Activated T-helper 17 cell treated with anti-CD3 and anti-CD28 coated beads, Interleukin-2, amount 50 U/mL, for 72 hours (primary cell): ENCODE results near the gene FAM229A. TPM values are rescaled to one million over a fixed set of nuclear protein-coding genes. Genes with fewer than 3 reads are reported as not detected.
A peak's percentile ranks its signal among the peaks of the same experiment; 100 is the strongest.
"Not testable (repeated sequence)": the region's sequence is repeated elsewhere in the genome, so short reads cannot be mapped to it uniquely, and the experiment has no call there.

Experiments
- ATAC-seq: fragments of 150-1000 bp; cut with Tn5 transposase; replicated peaks from 2 replicates; pipeline ENCODE4 v1.10.0; 2021; ENCODE audit warnings: mild to moderate bottlenecking, moderate library complexity
- H3K27ac Mint-ChIP-seq: one replicate; pipeline ENCODE4 v1.8.0; 2022; ENCODE audit warnings: mixed read lengths
- H3K27me3 Mint-ChIP-seq: one replicate; pipeline ENCODE4 v1.8.0; 2022; ENCODE audit warnings: mixed read lengths
- H3K36me3 Mint-ChIP-seq: one replicate; pipeline ENCODE4 v1.8.0; 2022; ENCODE audit warnings: low read depth, mild to moderate bottlenecking, mixed read lengths
- H3K4me1 Mint-ChIP-seq: one replicate; pipeline ENCODE4 v1.8.0; 2022; ENCODE audit warnings: mixed read lengths
- H3K4me3 Mint-ChIP-seq: one replicate; pipeline ENCODE4 v1.8.0; 2022; ENCODE audit warnings: mild to moderate bottlenecking, mixed read lengths
- H3K9me3 Mint-ChIP-seq: one replicate; pipeline ENCODE4 v1.8.0; 2022; ENCODE audit warnings: mixed read lengths
- total RNA-seq, 2 donors: library from RNA; stranded (reverse); gene quantifications; one replicate each; pipeline ENCODE4 v1.2.3, GENCODE V29; 2022

FAM229A gene
- total RNA-seq, 2 donors from 2014 or later, result 7.7 to 21.6 TPM

DNA sequence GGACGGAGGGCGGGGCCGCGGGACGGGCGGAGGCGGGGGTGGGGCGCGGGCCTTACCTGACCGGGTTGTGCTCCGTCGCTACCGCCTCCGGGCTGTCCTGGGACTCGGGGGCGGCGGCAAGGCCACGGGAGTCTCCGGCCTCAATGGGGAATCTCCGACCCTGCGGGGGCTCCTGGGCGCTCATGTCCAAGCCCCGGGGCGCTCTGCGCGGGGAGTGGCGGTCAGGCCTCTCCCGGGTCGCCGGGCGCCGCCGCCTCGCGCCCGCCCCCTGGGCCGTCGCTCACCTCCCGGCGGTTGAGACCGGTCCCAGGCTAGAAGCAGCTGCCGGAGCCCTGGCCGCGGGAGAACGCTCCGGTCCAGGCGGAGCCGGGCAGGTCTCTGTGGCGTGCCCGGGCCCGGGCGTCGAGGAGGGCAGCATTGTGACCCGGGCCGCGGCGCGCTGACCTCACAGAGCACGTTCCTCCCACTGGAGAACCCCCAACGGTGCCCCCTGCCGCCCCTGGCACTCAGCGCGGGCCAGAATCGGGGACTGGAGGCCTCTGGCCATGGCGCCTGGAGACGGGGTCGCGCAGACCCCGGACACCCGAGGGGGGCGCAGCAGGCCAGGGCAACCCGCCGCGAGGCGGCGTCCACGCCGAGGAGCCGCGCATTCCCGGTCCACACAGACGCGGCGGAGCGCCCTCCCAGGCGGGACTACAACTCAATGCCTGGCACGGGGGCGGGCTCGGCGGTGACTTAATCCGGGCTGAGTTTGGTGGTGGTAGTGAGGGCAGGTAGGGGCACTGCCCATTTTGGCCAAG lies 411 bp downstream of the FAM229A start:
- Mint-ChIP-seq H3K27ac (no peak overlapping the region), H3K36me3 (peaks cover 46% of the 10 kb centered on the region), H3K9me3 (no peaks in the 10 kb centered on the region), H3K4me3 (no peak overlapping the region), H3K27me3 (peaks cover 4% of the 10 kb centered on the region), H3K4me1 (peaks cover 12% of the 10 kb centered on the region)
- ATAC-seq, result peak; percentile 57

DNA sequence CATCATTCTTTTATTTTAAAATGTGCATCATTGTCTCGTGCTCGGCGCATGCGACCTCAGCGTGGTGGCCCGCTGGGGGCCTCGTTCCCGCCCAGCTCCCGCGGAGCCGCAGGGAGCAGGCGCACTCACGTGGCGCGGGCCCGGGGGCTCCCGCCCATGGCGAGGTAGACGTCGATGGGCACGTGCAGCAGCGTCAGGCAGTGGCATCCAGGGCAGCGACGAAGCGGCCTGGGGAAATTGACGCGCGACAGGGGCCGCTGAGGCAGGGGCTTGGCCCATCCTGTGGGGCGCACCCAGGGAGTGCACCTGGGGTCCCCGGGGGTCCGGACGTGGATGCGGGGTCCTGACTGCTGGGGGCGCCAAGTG lies 994 bp downstream of the FAM229A start:
- no peaks in the 10 kb centered on the region for H3K9me3 Mint-ChIP-seq
- H3K4me3 Mint-ChIP-seq, result peak overlapping the region; percentile 72
- no peak for ATAC-seq

GRCh38 chr1:32358435-32358834 lies 3.9 kb downstream of the FAM229A start:
- H3K4me3 Mint-ChIP-seq, result no peak overlapping the region
- no peak for ATAC-seq
- no peak overlapping the region for H3K27ac Mint-ChIP-seq
- no peaks in the 10 kb centered on the region for H3K9me3 Mint-ChIP-seq
- H3K27me3 Mint-ChIP-seq, result peaks cover 4% of the 10 kb centered on the region
- H3K4me1 Mint-ChIP-seq, result peaks cover 12% of the 10 kb centered on the region
- H3K36me3 Mint-ChIP-seq, result peaks cover 19% of the 10 kb centered on the region

More for the DNA sequence above, 994 bp downstream of the FAM229A start:
- Mint-ChIP-seq H3K36me3 (peaks cover 44% of the 10 kb centered on the region), H3K27me3 (peaks cover 4% of the 10 kb centered on the region), H3K27ac (peak overlapping the region; percentile 77), H3K4me1 (peaks cover 12% of the 10 kb centered on the region)

DNA sequence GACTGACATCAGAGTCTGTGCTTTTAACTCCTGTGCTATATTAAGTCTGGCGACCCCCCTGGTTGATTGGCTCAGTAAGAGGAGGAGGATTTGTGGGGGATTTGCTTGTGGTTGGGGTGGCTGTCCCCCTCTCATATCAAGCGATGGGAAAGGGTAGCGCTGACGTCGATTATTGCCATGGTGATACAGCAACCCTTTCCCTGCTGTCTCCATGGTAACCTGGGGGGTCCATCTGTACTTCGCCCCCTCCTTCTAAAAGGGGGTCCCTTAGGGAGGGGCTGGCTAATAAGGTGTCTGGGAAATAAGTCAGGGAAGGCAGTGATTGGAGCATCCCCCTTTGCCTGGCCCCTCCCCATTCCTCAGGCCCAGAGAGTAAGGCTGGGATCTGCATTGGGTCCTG lies 4.7 kb downstream of the FAM229A start:
- Mint-ChIP-seq H3K4me3 (no peak overlapping the region), H3K27ac (no peak overlapping the region), H3K27me3 (peaks cover 4% of the 10 kb centered on the region), H3K36me3 (peaks cover 12% of the 10 kb centered on the region), H3K9me3 (no peaks in the 10 kb centered on the region), H3K4me1 (peaks cover 10% of the 10 kb centered on the region)
- no peak for ATAC-seq

GRCh38 chr1:32356478-32356877 lies 5.8 kb downstream of the FAM229A start:
- Mint-ChIP-seq H3K27me3 (peaks cover 4% of the 10 kb centered on the region), H3K4me1 (peaks cover 6% of the 10 kb centered on the region), H3K27ac (peak overlapping the region; percentile 50), H3K9me3 (no peaks in the 10 kb centered on the region), H3K4me3 (no peak overlapping the region), H3K36me3 (peaks cover 8% of the 10 kb centered on the region)
- no peak for ATAC-seq

DNA sequence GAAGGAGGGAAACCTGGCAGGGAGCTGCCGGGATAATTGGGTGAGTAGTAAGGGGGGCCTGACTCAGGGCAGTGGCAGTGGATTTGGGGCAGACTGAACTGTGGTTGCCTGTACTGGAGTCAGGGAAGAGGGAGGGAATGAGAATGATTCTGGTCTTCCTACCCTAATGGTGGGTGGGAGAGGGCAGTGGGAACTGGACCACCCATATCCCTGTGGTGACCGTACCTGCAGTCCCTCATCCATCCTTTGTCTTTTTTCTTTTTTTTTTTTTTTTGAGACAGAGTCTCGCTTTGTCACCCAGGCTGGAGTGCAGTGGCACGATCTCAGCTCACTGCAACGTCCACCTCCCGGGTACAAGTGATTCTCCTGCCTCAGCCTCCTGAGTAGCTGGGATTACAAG lies 6.5 kb downstream of the FAM229A start:
- H3K27me3 Mint-ChIP-seq, ATAC-seq, H3K4me3 Mint-ChIP-seq, H3K4me1 Mint-ChIP-seq, H3K9me3 Mint-ChIP-seq, H3K27ac Mint-ChIP-seq, H3K36me3 Mint-ChIP-seq: not testable (repeated sequence)

DNA sequence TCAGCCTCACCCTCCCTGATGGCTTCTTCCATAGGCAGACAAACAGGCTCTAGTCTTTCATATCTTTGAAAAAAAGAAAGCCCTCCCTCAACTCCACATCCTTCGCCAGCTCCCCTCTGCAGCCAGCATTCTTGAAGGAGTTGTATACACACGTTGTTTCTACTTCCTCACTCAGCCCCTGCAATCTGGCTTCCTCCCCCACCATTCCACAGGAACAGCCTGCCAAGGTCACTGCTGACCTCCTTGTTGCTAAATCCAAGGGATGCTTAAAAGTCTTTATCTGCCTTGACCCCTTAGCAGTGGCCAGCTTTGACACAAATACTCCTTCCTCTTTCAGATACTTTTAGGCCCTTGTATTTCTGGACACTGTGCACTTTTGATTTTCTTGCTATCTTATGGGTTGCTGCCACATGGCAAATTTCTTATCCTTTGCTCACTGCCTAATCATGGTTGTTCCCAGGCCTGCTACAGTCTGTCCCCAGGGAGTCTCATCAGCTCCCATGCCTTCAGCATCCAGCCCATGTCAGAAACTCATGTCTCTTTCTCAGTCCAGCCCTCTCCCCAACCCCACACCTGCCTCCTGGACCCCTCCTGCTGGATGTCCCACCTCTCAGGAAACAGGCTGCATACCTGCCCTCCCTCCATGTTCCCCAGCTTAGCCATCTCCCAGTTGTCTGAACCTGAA lies 8.3 kb downstream of the FAM229A start:
- Mint-ChIP-seq H3K27me3 (no peaks in the 10 kb centered on the region), H3K9me3 (no peaks in the 10 kb centered on the region), H3K4me3 (peak overlapping the region; percentile 64), H3K36me3 (no peaks in the 10 kb centered on the region), H3K27ac (peak overlapping the region; percentile 44), H3K4me1 (peaks cover 12% of the 10 kb centered on the region)
- ATAC-seq, result no peak

- Mint-ChIP-seq H3K27me3 (no peaks in the 10 kb centered on the region), H3K27ac (peak overlapping the region; percentile 44), H3K9me3 (no peaks in the 10 kb centered on the region), H3K36me3 (no peaks in the 10 kb centered on the region), H3K4me3 (peak overlapping the region; percentile 64), H3K4me1 (peaks cover 14% of the 10 kb centered on the region)
- ATAC-seq, result no peak
Measured at GRCh38 chr1:32353431-32353830, 8.9 kb downstream of the FAM229A start.

DNA sequence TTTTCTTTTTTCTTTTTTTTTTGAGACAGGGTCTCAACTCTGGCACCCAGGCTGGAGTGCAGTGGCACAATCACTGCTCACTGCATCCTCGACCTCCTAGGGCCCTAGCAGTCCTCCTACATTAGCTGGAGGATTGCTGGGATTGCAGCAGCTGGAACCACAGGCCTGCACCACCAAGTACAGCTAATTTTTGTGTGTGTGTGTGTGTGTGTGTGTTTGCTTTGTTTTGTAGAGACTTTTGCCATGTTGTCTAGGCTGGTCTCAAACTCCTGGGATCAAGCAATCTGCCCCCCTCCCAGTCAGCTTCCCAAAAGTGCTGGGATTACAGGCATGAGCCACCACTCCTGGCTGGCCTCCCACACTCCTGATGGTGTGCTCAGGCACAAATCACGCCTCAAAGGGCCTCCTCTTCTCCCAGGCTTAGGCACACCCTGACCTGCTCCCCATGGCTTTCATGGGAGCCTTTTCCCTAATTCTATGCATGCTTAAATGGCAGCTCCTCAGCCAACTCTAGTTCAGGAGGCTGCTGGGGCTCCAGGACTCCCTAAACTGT lies 9.4 kb downstream of the FAM229A start:
- H3K9me3 Mint-ChIP-seq, result no peaks in the 10 kb centered on the region
- H3K27me3 Mint-ChIP-seq, result no peaks in the 10 kb centered on the region
- H3K36me3 Mint-ChIP-seq, result no peaks in the 10 kb centered on the region
- peak overlapping the region; percentile 44 for H3K27ac Mint-ChIP-seq
- H3K4me3 Mint-ChIP-seq, result peak overlapping the region; percentile 64
- no peak for ATAC-seq
- H3K4me1 Mint-ChIP-seq, result peaks cover 14% of the 10 kb centered on the region

DNA sequence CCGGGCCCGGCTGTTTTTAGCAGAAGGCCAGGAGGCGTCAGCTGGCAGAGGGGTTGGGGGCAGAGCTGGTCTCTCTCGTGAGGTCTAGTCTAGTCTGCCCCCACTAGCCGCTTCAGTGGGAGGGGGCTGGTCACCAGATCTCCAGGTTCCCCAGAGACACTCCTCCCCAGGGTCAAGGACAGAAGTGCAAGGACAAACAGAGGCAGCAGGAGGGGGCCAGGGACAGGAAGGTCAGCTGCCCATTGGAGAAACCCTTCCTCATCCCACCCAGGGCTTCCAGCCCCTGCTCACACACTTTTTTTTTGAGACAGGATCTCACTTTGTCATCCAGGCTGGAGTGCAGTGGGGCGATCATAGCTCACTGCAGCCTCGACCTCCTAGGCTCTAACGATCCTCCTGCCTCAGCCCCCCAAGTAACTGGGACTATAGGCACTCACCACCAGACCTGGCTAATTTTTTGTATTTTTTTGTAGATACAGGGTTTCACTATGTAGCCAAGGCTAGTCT lies 10.0 kb downstream of the FAM229A start:
- ATAC-seq, result no peak
- Mint-ChIP-seq H3K4me3 (peak overlapping the region; percentile 64), H3K27ac (peak overlapping the region; percentile 43)

DNA sequence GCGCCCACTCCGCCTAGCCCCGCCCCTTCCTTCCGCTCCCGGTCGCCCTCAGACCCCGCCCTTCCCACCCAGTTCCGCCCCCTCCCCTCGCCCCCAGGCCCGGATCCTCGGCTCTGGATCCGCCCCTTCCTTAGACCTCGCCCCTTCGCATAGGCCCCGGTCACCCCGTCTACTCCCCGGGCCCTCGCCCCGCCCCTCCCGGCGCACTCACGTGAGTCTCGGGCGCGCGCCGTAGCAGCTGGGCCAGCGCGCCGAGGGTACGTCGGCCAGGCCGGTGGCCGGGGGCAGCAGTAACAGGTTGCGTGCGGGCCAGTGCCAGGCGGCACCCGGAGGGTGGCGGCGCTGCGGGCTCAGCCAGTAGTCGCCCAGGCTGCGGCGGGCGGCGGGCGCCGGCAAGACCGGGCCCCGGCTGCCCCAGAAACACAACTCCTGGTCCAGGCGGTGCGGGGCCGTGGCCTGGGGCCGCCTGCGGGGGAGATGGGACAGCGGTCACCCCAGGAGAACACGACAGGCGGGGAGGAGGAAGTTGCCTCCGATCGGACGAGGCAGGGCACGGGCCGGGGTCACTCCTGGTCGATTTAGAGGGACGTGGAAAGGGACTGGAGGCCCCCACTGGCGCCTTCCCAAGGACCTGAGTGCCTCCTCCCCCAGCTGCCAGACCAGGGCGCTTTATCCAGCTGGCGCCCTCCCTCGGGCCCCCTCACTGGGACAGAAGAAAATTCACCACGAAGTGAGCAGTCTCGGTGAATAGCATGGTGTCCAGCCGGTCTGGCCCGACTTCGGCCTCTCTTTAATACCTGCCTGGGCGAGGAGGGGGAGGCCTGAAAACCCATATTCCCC lies 10.7 kb downstream of the FAM229A start:
- peaks cover 14% of the 10 kb centered on the region for H3K4me1 Mint-ChIP-seq
- ATAC-seq, result peak; percentile 94
- H3K4me3 Mint-ChIP-seq, result peak overlapping the region; percentile 64
- no peaks in the 10 kb centered on the region for H3K36me3 Mint-ChIP-seq
- no peaks in the 10 kb centered on the region for H3K27me3 Mint-ChIP-seq
- H3K9me3 Mint-ChIP-seq, result no peaks in the 10 kb centered on the region
- no peak overlapping the region for H3K27ac Mint-ChIP-seq

More for the DNA sequence above, 10.0 kb downstream of the FAM229A start:
- Mint-ChIP-seq H3K36me3 (no peaks in the 10 kb centered on the region), H3K27me3 (no peaks in the 10 kb centered on the region), H3K4me1 (peaks cover 14% of the 10 kb centered on the region), H3K9me3 (no peaks in the 10 kb centered on the region)

GRCh38 chr1:32350785-32351398 lies 11.4 kb downstream of the FAM229A start:
- H3K27ac Mint-ChIP-seq, result no peak overlapping the region
- no peaks in the 10 kb centered on the region for H3K9me3 Mint-ChIP-seq
- H3K27me3 Mint-ChIP-seq, result no peaks in the 10 kb centered on the region

GRCh38 chr1:32349211-32349708 lies 13.0 kb downstream of the FAM229A start:
- Mint-ChIP-seq H3K4me3 (peak overlapping the region; percentile 33), H3K9me3 (no peaks in the 10 kb centered on the region), H3K4me1 (peaks cover 23% of the 10 kb centered on the region), H3K36me3 (no peaks in the 10 kb centered on the region), H3K27me3 (no peaks in the 10 kb centered on the region), H3K27ac (peak overlapping the region; percentile 46)
- ATAC-seq, result no peak

More at GRCh38 chr1:32350785-32351398, 11.4 kb downstream of the FAM229A start:
- Mint-ChIP-seq H3K4me3 (peak overlapping the region; percentile 64), H3K36me3 (no peaks in the 10 kb centered on the region), H3K4me1 (peaks cover 16% of the 10 kb centered on the region)
- peak; percentile 72 for ATAC-seq
